ENCODE results near the gene IL25. TPM values are rescaled to one million over a fixed set of nuclear protein-coding genes. Genes with fewer than 3 reads are reported as not detected.

Gene IL25
- total and polyA plus RNA-seq, 2 experiments from 2014 or later = not detected

DNA sequence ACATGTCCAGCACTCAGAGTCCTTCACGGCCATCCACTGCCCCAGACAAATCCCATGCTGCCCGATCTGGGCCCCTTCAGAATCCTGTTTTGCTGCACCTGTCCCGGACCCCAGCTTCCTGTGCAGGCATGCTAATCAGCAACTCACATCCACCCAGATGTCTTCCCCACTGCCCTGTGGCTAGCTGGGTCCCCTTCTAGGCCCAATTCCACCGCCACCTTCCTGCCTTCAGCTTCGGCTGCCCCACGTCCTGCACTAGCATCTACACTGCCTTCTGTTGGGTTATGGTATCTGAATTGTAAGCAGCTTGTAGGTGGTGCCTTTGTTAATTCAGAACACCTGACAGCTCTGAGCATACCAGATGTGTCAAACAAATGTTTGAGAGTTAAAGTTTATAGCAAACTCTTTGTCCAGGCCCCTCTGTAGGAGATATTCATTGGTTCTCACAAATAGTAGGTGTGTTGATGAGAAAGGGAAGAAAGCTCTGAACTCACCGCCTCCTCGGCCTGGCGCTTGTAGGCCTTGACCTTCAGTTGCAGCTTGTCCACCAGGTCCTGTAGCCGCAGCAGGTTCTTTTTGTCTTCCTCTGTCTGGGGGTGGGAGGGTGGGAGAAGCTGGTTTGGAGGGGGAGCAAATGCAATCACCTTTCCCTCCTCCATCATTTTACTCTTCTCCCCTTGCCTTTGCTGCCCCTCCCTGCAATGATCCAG is 10.3 kb downstream of the IL25 start:
- DNase-seq (ENCODE audit: low spot score) (no peak), ATAC-seq (no peak)
- no peak for TF ChIP-seq JUNB (IDR thresholded peaks at IDR 0.05; ENCODE audit: unreplicated experiment)
- TF ChIP-seq, protein P1, sequence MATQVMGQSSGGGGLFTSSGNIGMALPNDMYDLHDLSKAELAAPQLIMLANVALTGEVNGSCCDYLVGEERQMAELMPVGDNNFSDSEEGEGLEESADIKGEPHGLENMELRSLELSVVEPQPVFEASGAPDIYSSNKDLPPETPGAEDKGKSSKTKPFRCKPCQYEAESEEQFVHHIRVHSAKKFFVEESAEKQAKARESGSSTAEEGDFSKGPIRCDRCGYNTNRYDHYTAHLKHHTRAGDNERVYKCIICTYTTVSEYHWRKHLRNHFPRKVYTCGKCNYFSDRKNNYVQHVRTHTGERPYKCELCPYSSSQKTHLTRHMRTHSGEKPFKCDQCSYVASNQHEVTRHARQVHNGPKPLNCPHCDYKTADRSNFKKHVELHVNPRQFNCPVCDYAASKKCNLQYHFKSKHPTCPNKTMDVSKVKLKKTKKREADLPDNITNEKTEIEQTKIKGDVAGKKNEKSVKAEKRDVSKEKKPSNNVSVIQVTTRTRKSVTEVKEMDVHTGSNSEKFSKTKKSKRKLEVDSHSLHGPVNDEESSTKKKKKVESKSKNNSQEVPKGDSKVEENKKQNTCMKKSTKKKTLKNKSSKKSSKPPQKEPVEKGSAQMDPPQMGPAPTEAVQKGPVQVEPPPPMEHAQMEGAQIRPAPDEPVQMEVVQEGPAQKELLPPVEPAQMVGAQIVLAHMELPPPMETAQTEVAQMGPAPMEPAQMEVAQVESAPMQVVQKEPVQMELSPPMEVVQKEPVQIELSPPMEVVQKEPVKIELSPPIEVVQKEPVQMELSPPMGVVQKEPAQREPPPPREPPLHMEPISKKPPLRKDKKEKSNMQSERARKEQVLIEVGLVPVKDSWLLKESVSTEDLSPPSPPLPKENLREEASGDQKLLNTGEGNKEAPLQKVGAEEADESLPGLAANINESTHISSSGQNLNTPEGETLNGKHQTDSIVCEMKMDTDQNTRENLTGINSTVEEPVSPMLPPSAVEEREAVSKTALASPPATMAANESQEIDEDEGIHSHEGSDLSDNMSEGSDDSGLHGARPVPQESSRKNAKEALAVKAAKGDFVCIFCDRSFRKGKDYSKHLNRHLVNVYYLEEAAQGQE (IDR thresholded peaks at IDR 0.05; ENCODE audit: unreplicated experiment) = no peak
- TF ChIP-seq ZNF331 (CRISPR knock-in tag; IDR thresholded peaks at IDR 0.05; ENCODE audit: low read depth) = no peak
- TF ChIP-seq, protein P2, sequence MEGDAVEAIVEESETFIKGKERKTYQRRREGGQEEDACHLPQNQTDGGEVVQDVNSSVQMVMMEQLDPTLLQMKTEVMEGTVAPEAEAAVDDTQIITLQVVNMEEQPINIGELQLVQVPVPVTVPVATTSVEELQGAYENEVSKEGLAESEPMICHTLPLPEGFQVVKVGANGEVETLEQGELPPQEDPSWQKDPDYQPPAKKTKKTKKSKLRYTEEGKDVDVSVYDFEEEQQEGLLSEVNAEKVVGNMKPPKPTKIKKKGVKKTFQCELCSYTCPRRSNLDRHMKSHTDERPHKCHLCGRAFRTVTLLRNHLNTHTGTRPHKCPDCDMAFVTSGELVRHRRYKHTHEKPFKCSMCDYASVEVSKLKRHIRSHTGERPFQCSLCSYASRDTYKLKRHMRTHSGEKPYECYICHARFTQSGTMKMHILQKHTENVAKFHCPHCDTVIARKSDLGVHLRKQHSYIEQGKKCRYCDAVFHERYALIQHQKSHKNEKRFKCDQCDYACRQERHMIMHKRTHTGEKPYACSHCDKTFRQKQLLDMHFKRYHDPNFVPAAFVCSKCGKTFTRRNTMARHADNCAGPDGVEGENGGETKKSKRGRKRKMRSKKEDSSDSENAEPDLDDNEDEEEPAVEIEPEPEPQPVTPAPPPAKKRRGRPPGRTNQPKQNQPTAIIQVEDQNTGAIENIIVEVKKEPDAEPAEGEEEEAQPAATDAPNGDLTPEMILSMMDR (conservative IDR thresholded peaks at IDR 0.05; ENCODE audit: low read depth in 2 of 2) = no peak
- TF ChIP-seq, protein P3, sequence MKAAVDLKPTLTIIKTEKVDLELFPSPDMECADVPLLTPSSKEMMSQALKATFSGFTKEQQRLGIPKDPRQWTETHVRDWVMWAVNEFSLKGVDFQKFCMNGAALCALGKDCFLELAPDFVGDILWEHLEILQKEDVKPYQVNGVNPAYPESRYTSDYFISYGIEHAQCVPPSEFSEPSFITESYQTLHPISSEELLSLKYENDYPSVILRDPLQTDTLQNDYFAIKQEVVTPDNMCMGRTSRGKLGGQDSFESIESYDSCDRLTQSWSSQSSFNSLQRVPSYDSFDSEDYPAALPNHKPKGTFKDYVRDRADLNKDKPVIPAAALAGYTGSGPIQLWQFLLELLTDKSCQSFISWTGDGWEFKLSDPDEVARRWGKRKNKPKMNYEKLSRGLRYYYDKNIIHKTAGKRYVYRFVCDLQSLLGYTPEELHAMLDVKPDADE (IDR thresholded peaks at IDR 0.05) = no peak
- no peak for TF ChIP-seq EZH2phosphoT487 (IDR thresholded peaks at IDR 0.05; ENCODE audit: unreplicated experiment)
- no peak for TF ChIP-seq ZNF114 (CRISPR knock-in tag; IDR thresholded peaks at IDR 0.05)
- TF ChIP-seq EZH2 (IDR thresholded peaks at IDR 0.05; ENCODE audit: low read depth, unreplicated experiment) = no peak
- no peak for TF ChIP-seq STAT1 (IDR thresholded peaks at IDR 0.05; ENCODE audit: unreplicated experiment)
- no peak for TF ChIP-seq CREB1 (CRISPR knock-in tag; IDR thresholded peaks at IDR 0.05; ENCODE audit: low read depth)
- Histone ChIP-seq H3K4me2 (no peak overlapping the region), H3K27ac (ENCODE audit: low read depth) (no peak overlapping the region), H2AFZ (no peak overlapping the region), H3K9me2 (ENCODE audit: insufficient read depth) (no peaks in the 10 kb centered on the region), H3K4me3 (no peak overlapping the region), H3K27me3 (ENCODE audit: insufficient read depth) (peaks cover 14% of the 10 kb centered on the region; the same call in 1 of the 2 replicates), H3F3A (replicated peaks; ENCODE audit: low read depth) (no peaks in the 10 kb centered on the region), H3K4me1 (ENCODE audit: insufficient read depth) (no peaks in the 10 kb centered on the region), H3K36me3 (ENCODE audit: insufficient read depth) (no peaks in the 10 kb centered on the region), H4K20me1 (replicated peaks; ENCODE audit: insufficient read depth) (no peaks in the 10 kb centered on the region; the same call in 1 of the 2 replicates), H3K79me2 (replicated peaks; ENCODE audit: insufficient read depth) (no peaks in the 10 kb centered on the region)
- Mint-ChIP-seq H3K9me3 (no peaks in the 10 kb centered on the region; the same call in 2 of the 3 replicates), H3K4me1 (peaks cover 8% of the 10 kb centered on the region), H3K27me3 (ENCODE audit: insufficient read depth, low read depth, poor library complexity) (peaks cover 13% of the 10 kb centered on the region), H3K4me3 (no peak overlapping the region), H3K36me3 (ENCODE audit: low read depth) (no peaks in the 10 kb centered on the region; the same call in 2 of the 3 replicates), H3K27ac (no peak overlapping the region)

All from GM23338 (cell line).